HG03103 (cell line): ENCODE results near the gene ADAM10.

Experiments
- ATAC-seq: cut with Tn5 transposase; IDR thresholded peaks from one replicate; pipeline ENCODE4 v1.9.1; 2021; ENCODE audit warnings: low read depth; ENCODE audit not compliant: unreplicated experiment

ADAM10 gene

GRCh38 chr15:58758141-58758540 lies 8.6 kb upstream of the ADAM10 start:
- ATAC-seq = no peak

GRCh38 chr15:58755956-58756355 lies 6.4 kb upstream of the ADAM10 start:
- ATAC-seq = no peak

GRCh38 chr15:58755350-58755749 lies 5.8 kb upstream of the ADAM10 start:
- no peak for ATAC-seq

- no peak for ATAC-seq
Measured at GRCh38 chr15:58752716-58753115, 3.2 kb upstream of the ADAM10 start.

- ATAC-seq = peak; percentile 24
Measured at GRCh38 chr15:58748852-58749531, 515 bp downstream of the ADAM10 start.

GRCh38 chr15:58748040-58748851 lies 1.3 kb downstream of the ADAM10 start:
- ATAC-seq = no peak

GRCh38 chr15:58746174-58746573 lies 3.3 kb downstream of the ADAM10 start:
- no peak for ATAC-seq

GRCh38 chr15:58742819-58743502 lies 6.5 kb downstream of the ADAM10 start:
- no peak for ATAC-seq

- no peak for ATAC-seq
Measured at GRCh38 chr15:58742022-58742813, 7.3 kb downstream of the ADAM10 start.

GRCh38 chr15:58741032-58741431 lies 8.5 kb downstream of the ADAM10 start:
- no peak for ATAC-seq

- no peak for ATAC-seq
Measured at GRCh38 chr15:58740436-58740835, 9.1 kb downstream of the ADAM10 start.

- no peak for ATAC-seq
Measured at GRCh38 chr15:58738046-58738707, 11.3 kb downstream of the ADAM10 start.

- no peak for ATAC-seq
Measured at GRCh38 chr15:58737298-58737697, 12.2 kb downstream of the ADAM10 start.

GRCh38 chr15:58736018-58736643 lies 13.4 kb downstream of the ADAM10 start:
- no peak for ATAC-seq

- no peak for ATAC-seq
Measured at GRCh38 chr15:58734859-58735258, 14.6 kb downstream of the ADAM10 start.

GRCh38 chr15:58732625-58733363 lies 16.7 kb downstream of the ADAM10 start:
- no peak for ATAC-seq

GRCh38 chr15:58731756-58732535 lies 17.6 kb downstream of the ADAM10 start:
- ATAC-seq = no peak

- ATAC-seq = no peak
Measured at GRCh38 chr15:58726867-58727266, 22.6 kb downstream of the ADAM10 start.
